Activated naive CD4-positive, alpha-beta T cell treated with Interleukin-2 at 50 U/mL for 16 hours (primary cell): ENCODE data around the gene ZIC1.

Experiments
- DNase-seq: peaks from one replicate; pipeline ENCODE4 v3.0.0-alpha.2; 2020

ZIC1 gene

GRCh38 chr3:147411815-147412241, 2.7 kb downstream of the ZIC1 start:
- no peak for DNase-seq

DNA sequence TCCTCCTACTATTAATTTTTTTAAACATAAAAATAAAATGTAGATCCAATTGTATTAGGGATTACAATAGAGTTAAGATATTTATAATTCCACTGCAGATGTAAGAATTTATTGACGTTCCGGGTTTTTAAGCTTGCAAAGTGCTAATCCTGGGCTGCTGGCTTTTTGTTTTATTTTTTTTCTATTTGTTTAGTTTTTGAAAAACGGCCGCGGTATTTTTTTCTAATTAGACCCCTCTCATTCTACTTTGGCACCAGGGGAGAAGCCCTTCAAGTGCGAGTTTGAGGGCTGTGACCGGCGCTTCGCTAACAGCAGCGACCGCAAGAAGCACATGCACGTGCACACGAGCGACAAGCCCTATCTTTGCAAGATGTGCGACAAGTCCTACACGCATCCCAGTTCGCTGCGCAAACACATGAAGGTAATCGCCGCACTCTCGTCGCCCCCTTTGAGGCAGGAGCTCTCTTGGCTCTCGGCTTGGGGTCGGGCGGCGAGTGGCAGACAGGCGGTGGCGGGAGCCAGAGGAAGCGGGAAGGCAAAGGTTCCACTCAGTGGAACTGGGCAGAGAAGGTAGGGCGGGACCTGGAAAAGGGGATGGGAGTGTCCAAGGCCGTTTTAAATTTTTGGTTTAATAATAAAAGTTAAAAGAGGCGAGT, 3.2 kb downstream of the ZIC1 start:
- DNase-seq: no peak

- no peak for DNase-seq
Measured at GRCh38 chr3:147412917-147413685, 3.9 kb downstream of the ZIC1 start.

- DNase-seq: no peak
Measured at GRCh38 chr3:147413686-147414389, 4.7 kb downstream of the ZIC1 start.

DNA sequence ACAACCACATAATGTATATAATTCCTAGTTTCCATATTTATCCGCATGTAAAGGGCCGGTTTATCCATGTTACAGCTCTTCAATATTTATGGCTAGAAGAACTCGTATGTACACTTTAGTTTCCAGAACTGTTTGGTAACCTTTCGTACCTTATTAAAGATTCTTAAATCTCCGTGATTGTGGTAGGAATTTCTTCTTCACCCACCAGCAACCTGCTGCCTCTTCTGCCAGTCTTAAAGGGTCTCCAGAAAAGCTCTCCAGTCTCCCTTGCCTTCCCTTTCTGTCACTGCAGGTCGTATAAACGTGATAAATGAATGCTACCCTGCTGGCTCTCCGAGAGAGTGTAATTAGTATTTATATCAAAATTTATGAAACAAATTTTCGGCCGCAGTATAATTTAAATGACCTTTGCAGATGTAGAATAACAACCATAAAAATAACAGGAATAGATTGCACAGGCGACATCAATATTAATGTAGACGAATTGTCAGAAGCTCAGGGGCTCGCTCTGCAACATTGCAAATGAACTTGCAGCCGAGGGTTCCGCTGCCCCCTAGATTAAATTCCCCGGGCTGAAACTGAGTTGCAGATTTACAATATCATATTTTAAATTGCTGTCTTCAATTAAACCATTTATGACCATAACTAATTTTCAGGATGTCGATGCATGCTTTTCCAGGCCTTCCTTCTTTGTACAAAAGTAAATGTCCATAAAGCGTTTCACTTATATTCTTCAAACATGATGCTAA, 5.4 kb downstream of the ZIC1 start:
- no peak for DNase-seq

- DNase-seq: no peak
Measured at GRCh38 chr3:147415286-147415685, 6.1 kb downstream of the ZIC1 start.

GRCh38 chr3:147415874-147416273, 6.7 kb downstream of the ZIC1 start:
- DNase-seq: no peak

DNA sequence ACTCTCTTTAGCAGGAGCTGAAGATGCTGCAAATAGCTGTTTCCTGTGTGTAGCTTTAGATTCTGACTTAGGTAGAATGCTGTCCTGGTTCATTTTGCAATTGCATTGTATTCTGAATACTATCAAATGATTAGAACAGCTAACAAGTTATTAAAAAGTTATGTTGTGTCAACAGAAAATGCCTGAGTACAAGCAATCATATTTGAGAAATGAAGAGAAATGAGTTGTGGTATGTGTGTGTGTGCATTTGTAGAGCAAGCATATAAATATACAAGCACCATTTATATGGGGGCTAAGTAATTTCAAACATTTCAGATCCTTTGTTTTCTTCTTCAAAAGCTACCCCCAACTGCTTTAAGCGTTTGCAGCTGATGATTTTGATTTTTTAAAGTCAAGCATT, 7.8 kb downstream of the ZIC1 start:
- DNase-seq: no peak

DNA sequence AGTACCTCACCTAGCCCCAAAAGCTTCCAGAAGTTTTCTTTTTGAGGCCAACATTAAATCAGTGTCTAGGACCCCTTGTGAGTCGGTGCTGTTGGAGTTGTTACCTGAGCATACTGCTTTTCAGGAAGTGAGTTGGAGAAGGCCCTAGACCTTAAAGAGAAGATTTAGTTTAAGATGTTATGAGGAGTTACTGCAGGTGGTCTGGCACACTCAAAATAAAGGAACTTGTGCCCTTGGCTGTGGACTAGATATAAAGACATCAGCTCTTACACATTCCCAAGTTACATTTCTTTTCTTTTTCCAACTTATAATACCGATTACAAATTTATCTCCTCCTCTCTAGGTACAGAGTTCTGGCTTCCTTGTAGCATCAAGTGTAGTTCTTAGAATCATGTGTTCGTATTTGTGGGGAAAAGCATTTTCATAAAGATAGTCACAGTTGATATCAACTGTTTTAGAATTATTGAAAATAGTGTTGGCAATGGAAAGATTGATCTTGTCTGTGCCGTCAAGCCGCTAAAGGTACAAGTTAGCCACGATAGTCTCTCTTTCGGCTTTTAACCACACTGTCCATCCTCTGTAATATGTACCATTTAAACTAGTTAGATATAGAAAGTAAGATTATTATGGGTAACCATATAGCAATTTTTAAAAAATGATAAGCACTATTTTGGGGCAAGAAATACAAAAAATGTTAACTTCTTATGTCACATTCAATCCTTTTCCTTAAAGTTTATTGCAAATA, 8.6 kb downstream of the ZIC1 start:
- DNase-seq: no peak

GRCh38 chr3:147418371-147418781, 9.2 kb downstream of the ZIC1 start:
- no peak for DNase-seq

DNA sequence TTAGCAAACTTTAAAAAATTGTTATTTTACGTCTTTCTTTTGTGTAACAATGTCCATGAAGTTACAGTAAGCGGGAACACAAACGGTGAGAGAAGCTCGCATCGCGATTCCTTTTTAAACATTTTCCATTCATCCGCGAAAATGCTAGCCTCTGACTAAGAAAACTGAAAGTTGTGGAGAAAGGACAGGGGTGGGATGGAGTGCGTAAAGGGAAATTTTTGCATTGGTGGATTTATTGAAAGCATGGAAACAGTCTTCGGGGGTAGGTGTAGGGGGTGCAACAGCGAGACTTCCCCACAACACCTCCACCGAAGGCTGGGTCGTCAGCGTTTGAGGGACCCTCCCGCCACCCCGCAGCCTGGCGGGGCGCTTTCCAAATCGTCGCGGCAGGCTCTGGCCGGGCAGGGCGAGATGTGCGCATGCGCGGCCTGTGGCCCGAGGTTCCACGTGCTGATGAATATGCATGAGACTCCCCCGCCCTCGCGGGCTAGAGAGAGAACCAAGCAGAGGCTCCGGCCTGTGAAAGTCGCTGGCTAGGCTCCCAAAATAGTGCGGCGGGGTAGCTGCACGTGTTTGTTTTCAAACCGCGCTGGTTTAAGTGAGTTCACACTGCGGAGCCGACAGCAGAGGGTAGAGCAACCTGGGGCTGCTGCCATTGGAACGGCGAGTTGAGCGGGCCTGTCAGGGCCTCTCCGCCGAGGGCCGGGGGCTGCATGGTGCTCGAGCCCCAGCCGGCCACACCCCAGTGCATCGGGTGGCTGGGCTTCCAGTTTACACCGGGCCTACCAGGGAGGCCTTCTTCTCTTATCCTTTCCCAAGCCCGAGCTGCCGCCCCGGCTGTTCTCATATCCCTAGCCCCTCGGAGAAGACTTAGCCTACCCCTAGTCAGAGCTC, 9.9 kb downstream of the ZIC1 start:
- no peak for DNase-seq

DNA sequence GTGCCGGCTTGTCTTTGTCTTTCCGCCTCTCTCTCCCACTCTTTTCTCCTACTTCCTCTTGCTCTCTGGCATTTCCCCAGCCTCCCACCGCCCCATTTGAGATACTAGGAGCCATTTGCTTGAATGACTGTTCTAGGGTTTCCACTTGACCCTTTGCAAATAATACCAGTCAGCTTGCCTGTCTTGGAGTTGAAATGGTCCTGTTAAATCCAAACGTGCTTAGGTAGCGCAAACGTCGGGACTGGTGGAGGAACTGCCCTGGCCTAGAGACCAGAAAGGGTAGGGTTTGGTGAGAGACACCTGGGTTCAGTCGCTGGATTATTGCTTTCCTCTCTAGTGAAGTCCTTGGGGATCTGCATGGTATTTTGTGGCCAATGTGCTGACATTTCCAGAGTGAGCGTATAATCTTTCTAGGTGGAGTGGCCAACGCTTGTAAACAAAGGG, 10.6 kb downstream of the ZIC1 start:
- DNase-seq: no peak

DNA sequence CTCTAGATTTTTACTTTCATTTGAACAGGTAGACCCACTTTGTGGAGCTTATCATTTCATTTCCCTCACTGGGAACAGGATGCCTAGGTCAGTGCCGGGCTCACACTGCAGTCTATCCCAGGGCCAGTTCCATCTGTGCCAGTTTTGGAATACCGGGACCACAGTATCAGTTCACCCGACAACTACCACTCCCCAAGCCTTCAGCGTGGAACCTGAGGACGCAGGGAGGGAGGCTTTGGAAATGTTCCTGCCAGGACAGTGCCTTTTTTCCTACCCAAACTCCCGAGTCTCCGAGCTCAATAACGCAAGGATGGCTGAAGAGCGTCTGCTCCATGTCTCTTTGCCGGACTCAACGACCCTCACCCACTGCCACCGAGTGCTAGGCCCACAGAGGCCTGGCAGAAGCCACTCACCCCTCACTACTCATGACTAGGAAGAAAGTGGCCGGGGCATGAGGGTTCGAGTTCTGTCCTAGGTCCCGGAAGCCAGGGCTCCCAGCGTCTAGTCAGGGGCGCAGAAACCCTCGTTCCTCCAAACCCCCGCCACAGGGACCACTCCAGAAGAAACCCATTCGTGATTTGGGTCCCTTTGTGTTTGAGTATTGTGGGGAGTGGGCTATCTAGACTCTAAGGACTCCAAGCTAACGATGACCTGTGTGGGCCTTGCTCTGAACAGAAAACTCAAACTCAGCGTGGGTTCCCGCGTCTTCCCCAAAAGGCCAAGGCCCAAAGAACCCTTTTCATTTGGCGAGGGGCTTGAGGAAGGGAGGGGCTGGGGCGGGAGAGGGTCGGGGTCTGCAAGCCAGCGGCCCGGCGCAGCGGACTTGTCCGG, 11.4 kb downstream of the ZIC1 start:
- DNase-seq: no peak

DNA sequence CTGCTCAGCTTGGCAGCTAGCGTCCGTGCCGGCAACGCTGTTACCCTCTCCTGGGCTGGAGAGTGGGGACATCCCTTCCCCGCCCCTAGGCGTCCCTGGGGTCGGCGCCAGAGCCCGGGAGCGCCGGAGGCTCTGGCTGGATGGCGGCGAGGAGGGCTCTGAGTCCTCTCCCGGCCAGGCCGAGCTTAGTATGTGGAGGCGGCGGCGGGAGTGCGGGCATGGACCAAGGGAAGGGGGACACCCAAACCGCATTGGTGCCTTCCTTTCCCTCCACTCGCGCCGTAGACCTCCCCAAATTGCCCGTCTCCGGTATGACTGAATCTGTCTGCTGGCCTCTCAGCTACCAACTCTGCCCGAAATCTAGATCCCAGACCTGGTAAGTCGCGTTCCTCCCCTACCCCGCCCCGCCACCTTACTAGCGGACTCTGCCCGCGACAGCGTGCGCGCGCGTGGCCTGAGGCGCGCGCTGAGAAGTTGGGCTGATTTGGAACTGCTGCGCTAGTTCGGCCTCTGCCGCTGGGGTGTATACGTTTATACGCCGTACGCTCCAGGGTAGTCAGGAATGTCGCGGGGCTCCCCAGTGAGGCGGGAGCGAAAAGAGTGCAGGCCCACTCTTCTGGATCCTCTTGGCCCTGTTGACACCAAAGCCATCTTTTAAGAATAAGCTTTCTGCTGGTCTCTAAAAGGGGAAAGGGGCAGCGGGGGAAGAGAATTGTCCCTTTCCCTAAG, 12.2 kb downstream of the ZIC1 start:
- DNase-seq: no peak

DNA sequence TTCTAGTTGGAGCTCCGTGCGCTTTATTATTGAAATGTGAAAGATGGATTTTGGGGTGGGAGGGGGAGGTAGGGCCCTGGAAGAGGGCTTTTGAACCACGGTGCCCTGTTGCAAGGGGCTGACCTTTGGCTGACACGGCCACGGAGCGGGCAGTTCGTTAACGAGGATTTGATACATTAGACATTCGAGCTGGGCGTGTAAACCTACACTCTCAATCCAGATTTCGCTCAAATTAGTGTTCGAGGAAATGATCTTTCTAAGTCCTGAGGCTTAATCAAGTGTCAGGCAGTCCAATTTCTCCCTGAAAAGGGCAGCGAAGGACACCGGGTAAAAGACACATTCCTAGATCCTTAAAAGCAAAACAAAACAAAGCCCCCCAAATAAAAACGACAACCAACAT, 13.0 kb downstream of the ZIC1 start:
- DNase-seq: no peak

DNA sequence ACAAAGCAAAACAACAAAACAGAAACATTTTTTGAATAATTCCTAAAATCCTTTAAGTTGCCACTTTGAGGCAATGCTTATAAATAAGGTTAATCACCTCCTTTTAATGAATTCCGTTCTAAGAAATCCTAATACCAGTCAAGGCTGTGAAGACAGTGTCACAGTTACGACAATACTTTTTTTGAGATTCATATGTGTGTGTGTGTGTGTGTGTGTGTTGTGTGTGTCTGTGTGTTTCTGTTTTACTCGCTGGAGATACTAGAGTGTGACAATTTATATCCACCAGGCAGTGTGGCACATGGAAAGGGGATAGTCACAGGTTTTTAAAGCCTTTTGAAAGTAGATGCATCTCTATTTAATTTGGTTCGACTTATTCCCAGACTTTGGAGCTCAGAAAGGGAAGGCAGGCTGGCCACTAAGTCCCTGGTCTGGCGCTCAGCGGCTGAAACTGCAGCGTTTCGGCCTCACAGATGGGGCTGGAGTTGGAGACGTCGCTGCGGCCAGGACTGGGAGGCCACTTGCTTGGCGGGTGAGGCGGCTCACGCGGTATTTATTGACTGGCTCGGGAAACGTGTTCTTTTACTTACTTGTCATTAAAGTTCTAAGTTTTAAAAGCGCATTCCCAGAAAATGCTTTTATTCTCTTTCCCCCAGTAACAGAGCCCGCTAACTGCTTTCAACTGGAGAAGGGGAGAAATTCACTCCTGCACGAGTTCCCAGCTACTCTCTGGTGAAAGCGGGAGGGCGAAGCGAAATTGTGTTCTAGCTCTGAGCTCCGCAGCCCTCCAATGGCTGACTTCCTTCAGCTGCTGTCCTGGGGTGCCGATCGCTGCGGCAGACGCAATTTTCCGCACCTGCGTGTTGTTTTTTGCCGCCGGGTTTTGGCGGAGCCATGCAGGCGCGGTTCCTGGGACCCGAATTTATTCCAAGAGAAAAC, 13.7 kb downstream of the ZIC1 start:
- DNase-seq: no peak

DNA sequence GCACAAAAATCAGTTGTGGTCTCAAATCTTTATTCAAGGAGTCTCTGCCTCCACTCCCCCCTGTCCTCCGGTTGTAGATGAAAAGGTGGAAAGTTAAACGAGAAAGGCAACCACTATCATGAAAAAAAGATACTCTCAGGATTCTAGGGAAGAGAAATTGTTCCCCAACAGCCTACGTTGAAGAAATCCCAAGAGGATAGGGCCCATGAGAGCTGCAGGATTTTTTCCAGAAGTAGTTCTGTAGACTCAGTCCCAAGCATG, 14.3 kb downstream of the ZIC1 start:
- no peak for DNase-seq

GRCh38 chr3:147423798-147424580, 14.8 kb downstream of the ZIC1 start:
- DNase-seq: no peak
